HepG2 (cell line): ENCODE results near the gene SMC1B. TPM values are rescaled to one million over a fixed set of nuclear protein-coding genes. Genes with fewer than 3 reads are reported as not detected.

Experiments used
- ATAC-seq: fragments of 200-7000 bp; cut with Tn5 transposase; 3 replicates; pipeline ENCODE4 v1.9.1; 2020; ENCODE audit warnings: mild to moderate bottlenecking, moderate library complexity
- BruUV-seq: library from RNA; stranded (reverse); fragments of 400-500 nt; replicated peaks from 2 replicates; lab custom pipeline; 2021; lab: Mats Ljungman, UMichigan
- CTCF ChIA-PET: fragments of 300-600 bp; formaldehyde crosslinking; extraction: SDS; loops from one replicate; lab custom pipeline; 2021; ENCODE audit warnings: low total read pairs, inconsistent platforms, low intra/inter-chr PET ratio; lab: Yijun Ruan, JAX
- POLR2A ChIA-PET: fragments of 350-600 bp; sonication (Branson Sonifier 250); formaldehyde crosslinking; loops from one replicate; lab custom pipeline; 2020; ENCODE audit warnings: antibody characterized with exemption, inconsistent platforms; lab: Yijun Ruan, JAX
- DNase-seq: peaks from one replicate; pipeline ENCODE4 v3.0.0-alpha.2; 2015; ENCODE audit warnings: low spot score
- FAIRE-seq: peaks from 3 replicates; lab custom pipeline; 2011; peaks lifted over from hg19 to GRCh38; lab: Jason Lieb, UNC
- H2AFZ ChIP-seq: one replicate; pipeline ENCODE4 v1.6.1; 2011; ENCODE audit warnings: low read length, inconsistent platforms
- H3K27ac ChIP-seq: fragments of 300-600 bp; 3 replicates; pipeline ENCODE4 v1.8.0; 2011; ENCODE audit warnings: mixed run types, mild to moderate bottlenecking, mixed read lengths, low read length, inconsistent platforms; ENCODE audit not compliant: insufficient read depth; ENCODE audit errors: extremely low read length
- H3K27me3 ChIP-seq, 2 experiments: fragments of 200-600 bp in 1 of 2; 2 replicates in 1 of 2; 3 replicates in 1 of 2; pipeline versions ENCODE4 v1.6.0 to v1.8.0; 2011; ENCODE audit warnings: low read length in 2 of 2, mild to moderate bottlenecking in 2 of 2, moderate library complexity in 2 of 2, inconsistent platforms in 1 of 2; ENCODE audit not compliant: insufficient read depth in 2 of 2, control insufficient read depth in 1 of 2
- H3K36me3 ChIP-seq, 2 experiments: fragments of 200-600 bp in 1 of 2; replicated peaks in 1 of 2; 2 replicates in 1 of 2; 3 replicates in 1 of 2; pipeline versions ENCODE4 v1.5.1 to v1.8.0; 2011; ENCODE audit warnings: low read length in 2 of 2, inconsistent platforms in 1 of 2; ENCODE audit not compliant: insufficient read depth in 2 of 2, control insufficient read depth in 1 of 2
- H3K4me1 ChIP-seq: 2 replicates; pipeline ENCODE4 v1.5.1; 2012; ENCODE audit warnings: low read length, inconsistent platforms; ENCODE audit not compliant: insufficient read depth
- H3K4me2 ChIP-seq: 2 replicates; pipeline ENCODE4 v1.6.0; 2011; ENCODE audit warnings: low read depth, low read length, inconsistent platforms
- H3K4me3 ChIP-seq, 3 experiments: fragments of 200-600 bp in 1 of 3; sonication (generic), shearing (Covaris generic) in 1 of 3; replicated peaks in 1 of 3; 2 replicates each; pipeline ENCODE4 v1.5.1; 2011 to 2016; ENCODE audit warnings: low read length in 3 of 3, inconsistent platforms in 2 of 3, low read depth in 2 of 3, mild to moderate bottlenecking in 2 of 3, control low read depth in 1 of 3, mixed read lengths in 1 of 3; ENCODE audit not compliant: insufficient read depth in 1 of 3
- H3K79me2 ChIP-seq: one replicate; pipeline ENCODE4 v1.6.1; 2011; ENCODE audit warnings: low read length, inconsistent platforms; ENCODE audit not compliant: insufficient read depth
- H3K9ac ChIP-seq: 2 replicates; pipeline ENCODE4 v1.6.0; 2011; ENCODE audit warnings: mild to moderate bottlenecking, low read depth, low read length, inconsistent platforms; ENCODE audit not compliant: insufficient read depth
- H3K9me3 ChIP-seq: 2 replicates; pipeline ENCODE4 v1.5.1; 2012; ENCODE audit warnings: mild to moderate bottlenecking, low read length
- H4K20me1 ChIP-seq: 2 replicates; pipeline ENCODE4 v1.6.0; 2011; ENCODE audit warnings: inconsistent platforms, mild to moderate bottlenecking, low read length, moderate library complexity; ENCODE audit not compliant: insufficient read depth
- CENPX ChIP-seq: sonication (generic); formaldehyde crosslinking; IDR thresholded peaks from 2 replicates; pipeline ENCODE4 v1.9.0; 2021; ENCODE audit warnings: mild to moderate bottlenecking, missing genetic modification reagents, moderate library complexity
- DNMT1 ChIP-seq: sonication (generic); formaldehyde crosslinking; IDR thresholded peaks from 2 replicates; pipeline ENCODE4 v1.5.1; 2020; ENCODE audit warnings: mild to moderate bottlenecking, missing genetic modification reagents
- GLI4 ChIP-seq: sonication (generic); formaldehyde crosslinking; IDR thresholded peaks from 2 replicates; pipeline ENCODE4 v1.5.1; 2020; ENCODE audit warnings: missing genetic modification reagents, mild to moderate bottlenecking, moderate library complexity, borderline replicate concordance
- HCFC1 ChIP-seq: fragments of 150-350 bp; IDR thresholded peaks from 2 replicates; pipeline ENCODE4 v1.6.1; 2014; ENCODE audit warnings: low read depth, low read length
- ONECUT2 ChIP-seq: sonication (generic); formaldehyde crosslinking; IDR thresholded peaks from 2 replicates; pipeline ENCODE4 v1.4.0; 2020; ENCODE audit warnings: missing genetic modification reagents
- PLRG1 ChIP-seq: fragments of 450-650 bp; conservative IDR thresholded peaks from 2 replicates; pipeline ENCODE4 v1.6.1; 2016
- TARDBP ChIP-seq: sonication (generic); formaldehyde crosslinking; IDR thresholded peaks from 2 replicates; pipeline ENCODE4 v1.8.0; 2022; ENCODE audit warnings: mild to moderate bottlenecking, missing genetic modification reagents
- TBL1XR1 ChIP-seq: fragments of 150-350 bp; IDR thresholded peaks from 2 replicates; pipeline ENCODE4 v1.6.1; 2014; ENCODE audit warnings: borderline replicate concordance, low read length; ENCODE audit not compliant: partially characterized antibody
- TEAD2 ChIP-seq: sonication (generic); formaldehyde crosslinking; IDR thresholded peaks from 2 replicates; pipeline ENCODE4 v1.9.0; 2021; ENCODE audit warnings: missing genetic modification reagents
- ZNF24 ChIP-seq: fragments of 450-650 bp; IDR thresholded peaks from 2 replicates; pipeline ENCODE4 v1.6.1; 2017; ENCODE audit warnings: antibody characterized with exemption, mild to moderate bottlenecking
- ZNF263 ChIP-seq: sonication (generic); formaldehyde crosslinking; IDR thresholded peaks from 2 replicates; pipeline ENCODE4 v1.4.0; 2020; ENCODE audit warnings: missing genetic modification reagents
- ZNF326 ChIP-seq: sonication (generic); formaldehyde crosslinking; IDR thresholded peaks from 2 replicates; pipeline ENCODE4 v1.4.0; 2020; ENCODE audit warnings: missing genetic modification reagents, borderline replicate concordance
- ZNF430 ChIP-seq: sonication (generic); formaldehyde crosslinking; IDR thresholded peaks from 2 replicates; pipeline ENCODE4 v1.9.0; 2021; ENCODE audit warnings: mild to moderate bottlenecking, missing genetic modification reagents
- ZNF558 ChIP-seq: sonication (generic); formaldehyde crosslinking; IDR thresholded peaks from 2 replicates; pipeline ENCODE4 v1.9.0; 2022; ENCODE audit warnings: mild to moderate bottlenecking, missing genetic modification reagents, borderline replicate concordance
- ZNF773 ChIP-seq: sonication (generic); formaldehyde crosslinking; IDR thresholded peaks from 2 replicates; pipeline ENCODE4 v1.4.0; 2020; ENCODE audit warnings: missing genetic modification reagents, borderline replicate concordance
- ZSCAN30 ChIP-seq: sonication (generic); formaldehyde crosslinking; IDR thresholded peaks from 2 replicates; pipeline ENCODE4 v1.5.0; 2020; ENCODE audit warnings: mild to moderate bottlenecking, missing genetic modification reagents
- WGBS: methylation state at CpG from one replicate; pipeline ENCODE4 v1.1.6; 2017; ENCODE audit warnings: low lambda C conversion rate; 5-methylcytosine and 5-hydroxymethylcytosine counted together
- in situ Hi-C: cut with HindIII; loops from 2 replicates; pipeline ENCODE4 v1.10.0; 2017; ENCODE audit warnings: low pct_unique_long_range_greater_than_20kb; ENCODE audit not compliant: extremely low pct_ligation_motif_present
- intact Hi-C: fragments of 100-400 bp; cut with micrococcal nuclease; formaldehyde crosslinking; loops from one replicate; pipeline ENCODE4 v1.10.0; 2022; ENCODE audit not compliant: unreplicated experiment
- polyA plus RNA-seq, 8 experiments: library from polyadenylated mRNA; depleted of rRNA in 3 of 8; stranded (reverse) in 7 of 8; unstranded in 1 of 8; fragments of >200 nt; fragmentation: Illumina TruSeq in 4 of 8; extraction: Trizol in 4 of 8; gene quantifications; 2 replicates each; pipeline versions ENCODE4 v1.2.1 to v1.2.3, GENCODE V29; 2011 to 2016; ENCODE audit warnings: low read depth in 4 of 8, missing spikeins in 1 of 8, mixed read lengths in 1 of 8; ENCODE audit not compliant: insufficient read depth in 1 of 8
- total RNA-seq, 5 experiments: library from RNA; depleted of rRNA; stranded (reverse); fragments of >200 nt; fragmentation: Illumina TruSeq; extraction: Trizol; gene quantifications; 2 replicates each; pipeline ENCODE4 v1.2.3, GENCODE V29; 2016; ENCODE audit warnings: low read depth in 1 of 5
- TF ChIP-seq, protein P1 (sequence below): sonication (generic); formaldehyde crosslinking; IDR thresholded peaks from 2 replicates; pipeline ENCODE4 v1.8.1; 2023; ENCODE audit warnings: mild to moderate bottlenecking, missing genetic modification reagents
- TF ChIP-seq, protein P2 (sequence below): sonication (generic); formaldehyde crosslinking; IDR thresholded peaks from 2 replicates; pipeline ENCODE4 v1.4.0; 2020; ENCODE audit warnings: missing genetic modification reagents
- TF ChIP-seq, protein P3 (sequence below): sonication (generic); formaldehyde crosslinking; IDR thresholded peaks from 2 replicates; pipeline ENCODE4 v1.5.0; 2020; ENCODE audit warnings: mild to moderate bottlenecking, missing genetic modification reagents, moderate library complexity

SMC1B gene
- total and polyA plus RNA-seq, 2 of the 13 experiments (the other 11 are each of a cell fraction or from before 2014, with no cell fraction given) = not detected

DNA sequence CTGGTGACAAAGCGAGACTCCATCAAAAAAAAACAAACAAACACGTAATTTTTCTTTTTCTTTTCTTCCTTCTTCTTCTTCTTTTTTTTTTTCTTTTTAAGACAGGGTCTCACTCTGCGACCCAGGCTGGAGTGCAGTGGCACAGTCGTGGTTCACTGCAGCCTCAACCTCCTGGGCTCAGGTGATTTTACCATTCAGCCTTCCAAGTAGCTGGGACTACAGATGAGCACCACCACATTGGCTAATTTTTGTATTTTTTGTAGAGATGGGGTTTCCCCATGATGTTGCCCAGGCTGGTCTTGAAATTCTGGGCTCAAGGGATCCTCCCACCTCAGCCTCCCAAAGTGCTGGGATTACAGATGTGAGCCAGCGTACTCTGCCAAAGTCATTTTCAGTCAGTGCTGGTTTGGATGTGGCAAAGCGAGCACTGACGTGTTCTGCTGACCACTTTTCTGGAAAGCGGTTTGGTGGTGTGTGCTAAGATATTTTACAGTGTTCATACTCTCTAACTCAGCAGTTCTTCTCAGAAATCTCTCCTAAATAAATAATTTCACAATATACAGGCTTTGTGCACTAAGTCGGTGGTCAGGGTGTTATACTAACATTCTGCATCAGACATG is 92.9 kb downstream of the SMC1B start (continued):
- TF ChIP-seq TEAD2 (CRISPR knock-in tag) (no peak), ZNF326 (CRISPR knock-in tag) (no peak), ZNF558 (CRISPR knock-in tag) (no peak), ZNF430 (CRISPR knock-in tag) (no peak), PLRG1 (no peak), DNMT1 (CRISPR knock-in tag) (no peak)
- TF ChIP-seq, protein P1, sequence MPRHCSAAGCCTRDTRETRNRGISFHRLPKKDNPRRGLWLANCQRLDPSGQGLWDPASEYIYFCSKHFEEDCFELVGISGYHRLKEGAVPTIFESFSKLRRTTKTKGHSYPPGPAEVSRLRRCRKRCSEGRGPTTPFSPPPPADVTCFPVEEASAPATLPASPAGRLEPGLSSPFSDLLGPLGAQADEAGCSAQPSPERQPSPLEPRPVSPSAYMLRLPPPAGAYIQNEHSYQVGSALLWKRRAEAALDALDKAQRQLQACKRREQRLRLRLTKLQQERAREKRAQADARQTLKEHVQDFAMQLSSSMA = no peak
- TF ChIP-seq, protein P2, sequence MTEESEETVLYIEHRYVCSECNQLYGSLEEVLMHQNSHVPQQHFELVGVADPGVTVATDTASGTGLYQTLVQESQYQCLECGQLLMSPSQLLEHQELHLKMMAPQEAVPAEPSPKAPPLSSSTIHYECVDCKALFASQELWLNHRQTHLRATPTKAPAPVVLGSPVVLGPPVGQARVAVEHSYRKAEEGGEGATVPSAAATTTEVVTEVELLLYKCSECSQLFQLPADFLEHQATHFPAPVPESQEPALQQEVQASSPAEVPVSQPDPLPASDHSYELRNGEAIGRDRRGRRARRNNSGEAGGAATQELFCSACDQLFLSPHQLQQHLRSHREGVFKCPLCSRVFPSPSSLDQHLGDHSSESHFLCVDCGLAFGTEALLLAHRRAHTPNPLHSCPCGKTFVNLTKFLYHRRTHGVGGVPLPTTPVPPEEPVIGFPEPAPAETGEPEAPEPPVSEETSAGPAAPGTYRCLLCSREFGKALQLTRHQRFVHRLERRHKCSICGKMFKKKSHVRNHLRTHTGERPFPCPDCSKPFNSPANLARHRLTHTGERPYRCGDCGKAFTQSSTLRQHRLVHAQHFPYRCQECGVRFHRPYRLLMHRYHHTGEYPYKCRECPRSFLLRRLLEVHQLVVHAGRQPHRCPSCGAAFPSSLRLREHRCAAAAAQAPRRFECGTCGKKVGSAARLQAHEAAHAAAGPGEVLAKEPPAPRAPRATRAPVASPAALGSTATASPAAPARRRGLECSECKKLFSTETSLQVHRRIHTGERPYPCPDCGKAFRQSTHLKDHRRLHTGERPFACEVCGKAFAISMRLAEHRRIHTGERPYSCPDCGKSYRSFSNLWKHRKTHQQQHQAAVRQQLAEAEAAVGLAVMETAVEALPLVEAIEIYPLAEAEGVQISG (CRISPR knock-in tag) = no peak

DNA sequence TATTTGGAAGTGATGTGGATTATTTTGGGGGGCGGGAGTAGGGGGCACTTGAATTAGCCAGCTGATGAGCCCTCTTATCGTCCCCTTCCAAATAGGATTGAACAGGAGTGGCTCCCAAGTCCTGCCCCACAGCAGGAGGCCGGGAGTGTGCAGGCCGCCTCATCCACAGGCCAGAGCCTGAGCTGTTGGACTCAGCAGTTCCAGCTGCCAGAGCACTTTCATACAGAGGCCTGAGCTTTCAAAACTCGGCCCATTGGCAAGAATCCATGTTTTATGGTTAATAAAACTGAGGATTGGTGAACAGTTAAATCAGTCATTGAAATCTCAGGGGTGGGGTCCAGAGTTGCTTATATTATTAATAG is 94.1 kb downstream of the SMC1B start:
- H3K9me3 ChIP-seq = no peaks in the 10 kb centered on the region
- H3K36me3 ChIP-seq = peaks cover 18 to 32% of the 10 kb centered on the region in 2 experiments
- ChIA-PET CTCF (no interaction called here), POLR2A (interaction anchor here (0.7 kb wide), 1 partner anchor 46 kb away, joined by 3 read pairs; no protein-coding TSS in a partner anchor)
- peaks cover 17% of the 10 kb centered on the region for H4K20me1 ChIP-seq
- H3K27ac ChIP-seq = no peak overlapping the region
- no TSS peak for BruUV-seq
- H3K4me2 ChIP-seq = no peak overlapping the region
- FAIRE-seq (no peak), DNase-seq (no peak), ATAC-seq (no peak)
- no peak overlapping the region for H3K4me3 ChIP-seq
- no peaks in the 10 kb centered on the region for H3K27me3 ChIP-seq
- no peak overlapping the region for H3K9ac ChIP-seq
- H3K79me2 ChIP-seq = peaks cover 82% of the 10 kb centered on the region
- intact Hi-C loops = no loop called here
- H3K4me1 ChIP-seq = peaks cover 63% of the 10 kb centered on the region
- no peak overlapping the region for H2AFZ ChIP-seq
- 85% methylated on average over 5 of the region's 5 CpGs for WGBS
- in situ Hi-C loops = no loop called here
- TF ChIP-seq TARDBP (CRISPR knock-in tag) = no peak
- no peak for TF ChIP-seq HCFC1
- no peak for TF ChIP-seq CENPX (CRISPR knock-in tag)
- no peak for TF ChIP-seq ZNF773 (CRISPR knock-in tag)
- no peak for TF ChIP-seq TBL1XR1
- no peak for TF ChIP-seq ONECUT2 (CRISPR knock-in tag)
- no peak for TF ChIP-seq ZNF263
- no peak for TF ChIP-seq GLI4
- TF ChIP-seq ZSCAN30 (CRISPR knock-in tag) = no peak
- TF ChIP-seq, protein P3, sequence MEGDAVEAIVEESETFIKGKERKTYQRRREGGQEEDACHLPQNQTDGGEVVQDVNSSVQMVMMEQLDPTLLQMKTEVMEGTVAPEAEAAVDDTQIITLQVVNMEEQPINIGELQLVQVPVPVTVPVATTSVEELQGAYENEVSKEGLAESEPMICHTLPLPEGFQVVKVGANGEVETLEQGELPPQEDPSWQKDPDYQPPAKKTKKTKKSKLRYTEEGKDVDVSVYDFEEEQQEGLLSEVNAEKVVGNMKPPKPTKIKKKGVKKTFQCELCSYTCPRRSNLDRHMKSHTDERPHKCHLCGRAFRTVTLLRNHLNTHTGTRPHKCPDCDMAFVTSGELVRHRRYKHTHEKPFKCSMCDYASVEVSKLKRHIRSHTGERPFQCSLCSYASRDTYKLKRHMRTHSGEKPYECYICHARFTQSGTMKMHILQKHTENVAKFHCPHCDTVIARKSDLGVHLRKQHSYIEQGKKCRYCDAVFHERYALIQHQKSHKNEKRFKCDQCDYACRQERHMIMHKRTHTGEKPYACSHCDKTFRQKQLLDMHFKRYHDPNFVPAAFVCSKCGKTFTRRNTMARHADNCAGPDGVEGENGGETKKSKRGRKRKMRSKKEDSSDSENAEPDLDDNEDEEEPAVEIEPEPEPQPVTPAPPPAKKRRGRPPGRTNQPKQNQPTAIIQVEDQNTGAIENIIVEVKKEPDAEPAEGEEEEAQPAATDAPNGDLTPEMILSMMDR (CRISPR knock-in tag) = no peak
- TF ChIP-seq ZNF24 = no peak
